ENCODE measurements around the gene SSH2. TPM values are rescaled to one million over a fixed set of nuclear protein-coding genes. Genes with fewer than 3 reads are reported as not detected.

The SSH2 gene
- total RNA-seq, 1 donor from 2014 or later, result 9.8 TPM

GRCh38 chr17:29621751-29622194 is 308.3 kb downstream of the SSH2 start:
- Histone ChIP-seq H3K4me3 (ENCODE audit: low read depth, low read length) (peak overlapping the region; percentile 79), H3K36me3 (ENCODE audit: control insufficient read depth, insufficient read depth, low read length) (no peaks in the 10 kb centered on the region), H3K27me3 (ENCODE audit: control insufficient read depth, insufficient read depth, low read length) (peaks cover 7% of the 10 kb centered on the region)
- TF ChIP-seq CTCF (IDR thresholded peaks at IDR 0.05; ENCODE audit: insufficient read depth, low read length, poor library complexity, severe bottlenecking), result no peak
- DNase-seq (ENCODE audit: low read depth), result no peak

- H3K27me3 ChIP-seq (ENCODE audit: control insufficient read depth, insufficient read depth, low read length), result peaks cover 13% of the 10 kb centered on the region
- H3K36me3 ChIP-seq (ENCODE audit: control insufficient read depth, insufficient read depth, low read length), result no peaks in the 10 kb centered on the region
- TF ChIP-seq CTCF (IDR thresholded peaks at IDR 0.05; ENCODE audit: insufficient read depth, low read length, poor library complexity, severe bottlenecking), result no peak
- DNase-seq (ENCODE audit: low read depth), result no peak
- no peak overlapping the region for H3K4me3 ChIP-seq (ENCODE audit: low read depth, low read length)
Observed at GRCh38 chr17:29620779-29621500, 309.1 kb downstream of the SSH2 start.

- no peak for TF ChIP-seq CTCF (IDR thresholded peaks at IDR 0.05; ENCODE audit: insufficient read depth, low read length, poor library complexity, severe bottlenecking)
- Histone ChIP-seq H3K4me3 (ENCODE audit: low read depth, low read length) (no peak overlapping the region), H3K27me3 (ENCODE audit: control insufficient read depth, insufficient read depth, low read length) (peaks cover 14% of the 10 kb centered on the region), H3K36me3 (ENCODE audit: control insufficient read depth, insufficient read depth, low read length) (no peaks in the 10 kb centered on the region)
- DNase-seq (ENCODE audit: low read depth), result no peak
Observed at GRCh38 chr17:29620271-29620670, 309.8 kb downstream of the SSH2 start.

GRCh38 chr17:29619251-29619650 is 310.8 kb downstream of the SSH2 start:
- H3K4me3 ChIP-seq (ENCODE audit: low read depth, low read length), result no peak overlapping the region
- peak; percentile 54 for TF ChIP-seq CTCF (IDR thresholded peaks at IDR 0.05; ENCODE audit: insufficient read depth, low read length, poor library complexity, severe bottlenecking)
- no peak for DNase-seq (ENCODE audit: low read depth)
- no peaks in the 10 kb centered on the region for H3K36me3 ChIP-seq (ENCODE audit: control insufficient read depth, insufficient read depth, low read length)
- peaks cover 14% of the 10 kb centered on the region for H3K27me3 ChIP-seq (ENCODE audit: control insufficient read depth, insufficient read depth, low read length)

- TF ChIP-seq CTCF (IDR thresholded peaks at IDR 0.05; ENCODE audit: insufficient read depth, low read length, poor library complexity, severe bottlenecking), result no peak
- H3K36me3 ChIP-seq (ENCODE audit: control insufficient read depth, insufficient read depth, low read length), result no peaks in the 10 kb centered on the region
- DNase-seq (ENCODE audit: low read depth), result no peak
- no peak overlapping the region for H3K4me3 ChIP-seq (ENCODE audit: low read depth, low read length)
- peaks cover 14% of the 10 kb centered on the region for H3K27me3 ChIP-seq (ENCODE audit: control insufficient read depth, insufficient read depth, low read length)
Observed at GRCh38 chr17:29618272-29619065, 311.6 kb downstream of the SSH2 start.

Measured in kidney epithelial cell (primary cell).